NCI-H82 treated with DMSO at 0.1 percent for 48 hours (cell line): ENCODE data around the gene ITGB4.

ENCODE experiments used
- DNase-seq: peaks from one replicate; lab custom pipeline; 2025; ENCODE audit not compliant: unreplicated experiment; lab: John Stamatoyannopoulos, UW

ITGB4 gene

DNA sequence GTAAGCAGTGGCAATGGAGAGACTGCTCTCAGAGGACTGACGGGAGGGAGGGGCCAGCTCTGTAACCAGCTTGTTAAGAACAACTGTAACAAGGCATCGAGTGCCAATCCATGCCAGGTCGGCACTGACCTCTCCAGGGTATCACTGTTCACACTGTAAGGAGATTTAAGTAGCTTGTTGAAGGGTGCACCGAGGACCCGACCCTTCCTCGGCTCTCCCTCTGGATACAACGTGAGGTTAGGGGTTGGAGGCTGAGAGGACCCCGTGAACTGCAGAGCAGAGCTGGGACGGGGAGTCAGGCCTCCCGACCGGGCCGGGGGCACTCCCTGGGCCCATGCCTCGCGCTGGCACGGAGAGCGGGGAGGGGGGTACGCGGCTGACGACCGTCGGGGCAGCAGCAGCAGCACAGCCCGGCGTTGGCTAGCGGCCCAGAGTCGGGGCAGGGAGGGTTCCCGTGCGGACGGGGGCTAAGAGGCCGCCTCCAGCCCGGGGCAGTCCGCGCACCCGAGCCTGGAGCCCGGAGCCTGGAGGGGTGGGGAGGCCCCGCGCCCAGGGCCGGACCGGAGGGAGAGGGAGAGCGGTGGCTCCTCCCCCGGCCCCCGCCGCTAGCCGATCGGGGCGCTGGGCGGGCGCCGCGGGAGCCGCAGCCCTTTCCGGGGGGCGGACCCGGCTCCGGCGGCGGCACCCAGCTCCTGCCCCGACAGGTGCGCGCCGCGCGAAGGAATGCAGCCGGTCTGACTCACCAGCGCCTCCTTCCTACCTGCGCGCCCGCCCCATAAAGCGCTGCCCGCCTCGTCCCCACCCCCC lies at the start of gene ITGB4:
Gene ITGB4 (plus strand): TSS at position 804 of the 807 bp plus-strand sequence. CDS start 3,245 bp downstream, outside the sequence.
- DNase-seq: no peak

GRCh38 chr17:75672011-75672410 lies 49.2 kb upstream of the ITGB4 start:
- DNase-seq: no peak

DNA sequence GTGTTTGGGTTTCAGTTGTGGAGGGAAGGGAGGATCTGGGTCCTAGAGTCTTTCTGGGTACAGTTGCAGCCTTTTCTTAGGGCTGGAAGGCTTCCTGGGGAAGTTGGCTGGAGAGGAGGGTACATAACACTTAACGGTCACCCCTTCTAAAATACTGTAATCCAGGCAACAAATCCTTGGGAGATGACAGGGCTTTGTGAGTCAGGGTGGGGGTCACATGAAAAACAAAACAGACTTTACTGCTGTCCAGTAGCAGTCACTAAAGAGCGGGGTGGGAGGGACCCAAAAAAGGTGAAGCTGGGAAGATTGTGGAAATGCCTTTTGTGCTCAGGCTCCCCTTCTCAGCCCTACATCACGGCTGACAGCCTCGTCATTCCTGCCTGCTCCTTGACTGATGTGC lies 47.8 kb upstream of the ITGB4 start:
- DNase-seq: no peak

DNA sequence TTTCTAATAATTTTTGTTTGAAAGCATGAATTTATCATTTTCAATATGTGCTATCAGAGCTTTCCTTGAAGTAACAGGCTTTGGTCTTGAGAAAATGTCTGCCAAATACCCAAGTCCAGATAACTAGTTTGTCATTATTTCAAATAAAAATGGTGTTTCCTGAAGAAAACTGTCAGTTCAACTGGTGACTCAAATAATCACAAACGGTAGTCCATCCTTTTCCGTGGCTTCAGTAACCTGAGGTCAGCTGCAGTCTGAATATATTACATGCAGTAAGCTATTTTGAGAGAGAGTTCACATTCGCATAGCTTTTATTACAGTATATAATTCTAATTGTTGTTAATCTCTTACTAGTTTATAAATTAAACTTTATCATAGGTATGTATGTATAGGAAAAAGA lies 44.8 kb upstream of the ITGB4 start:
- DNase-seq: no peak

DNA sequence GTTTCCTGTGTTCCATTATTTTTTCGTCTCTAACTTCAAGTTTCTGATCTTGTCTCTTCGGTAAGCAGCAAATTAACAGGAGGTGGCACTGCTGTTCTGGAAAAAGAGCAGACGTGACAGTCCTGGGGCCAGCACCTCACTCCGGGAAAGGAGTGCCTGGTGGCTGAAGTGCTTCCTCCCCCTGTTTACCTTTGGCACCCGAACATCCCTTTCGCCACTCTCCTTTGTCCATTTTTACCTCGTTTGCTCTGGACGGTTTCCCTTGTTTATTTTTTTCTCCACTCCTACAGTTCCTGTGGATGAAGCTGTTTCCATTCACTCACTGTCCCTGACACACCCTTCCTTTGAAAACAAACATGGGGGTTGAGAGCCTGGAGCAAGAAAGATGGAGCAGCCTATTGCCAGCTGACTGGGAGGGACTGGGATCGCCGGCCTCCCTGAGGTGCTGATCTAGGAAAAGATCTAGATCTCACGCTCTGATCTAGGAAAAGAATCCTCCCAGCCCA lies 41.5 kb upstream of the ITGB4 start:
- DNase-seq: no peak

- DNase-seq: no peak
These were observed 40.8 kb upstream of the ITGB4 start for GRCh38 chr17:75680431-75680830.

DNA sequence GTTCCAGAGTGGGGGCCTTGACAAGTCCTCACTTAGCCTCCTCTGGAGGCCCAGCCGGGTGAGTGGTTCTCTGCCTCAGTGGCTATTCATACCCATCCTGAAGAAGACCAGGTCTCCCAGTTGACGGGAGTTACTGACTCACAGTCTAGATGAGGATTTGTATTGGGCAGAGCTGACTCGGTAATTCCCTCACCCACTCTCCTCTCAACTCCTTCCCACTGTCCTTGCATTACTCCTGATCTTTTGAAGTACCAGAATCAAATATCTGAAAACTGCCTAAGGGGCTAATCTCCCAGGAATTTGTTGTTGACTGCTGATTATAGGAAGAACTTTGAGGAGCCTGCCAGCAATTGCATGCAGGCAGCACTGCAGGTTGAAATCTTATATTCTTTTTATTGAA lies 40.0 kb upstream of the ITGB4 start:
- no peak for DNase-seq

- DNase-seq: no peak
These were observed 37.7 kb upstream of the ITGB4 start for GRCh38 chr17:75683583-75683982.

GRCh38 chr17:75684249-75684648 lies 37.0 kb upstream of the ITGB4 start:
- DNase-seq: no peak

- DNase-seq: no peak
These were observed 36.3 kb upstream of the ITGB4 start for GRCh38 chr17:75684924-75685323.

DNA sequence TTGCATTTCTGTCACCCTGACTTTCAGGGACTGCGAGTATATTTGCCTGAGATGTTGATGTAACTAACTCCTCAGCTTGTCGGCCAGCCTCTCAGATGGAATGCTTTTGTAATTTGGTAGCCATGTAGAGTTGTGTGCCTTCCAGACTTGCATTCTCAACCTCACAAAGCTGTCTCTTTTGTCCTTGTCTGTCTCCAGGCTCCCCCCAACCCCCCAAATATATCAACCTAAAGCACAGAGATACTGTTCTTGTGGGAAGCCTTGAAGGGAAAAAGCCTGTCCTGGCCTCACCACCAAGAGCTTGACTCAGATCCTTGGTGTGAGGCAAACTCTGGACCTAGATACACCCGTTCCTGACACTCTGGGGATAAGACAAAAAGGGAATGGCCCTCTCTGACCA lies 35.8 kb upstream of the ITGB4 start:
- DNase-seq: no peak

GRCh38 chr17:75688209-75688825 lies 32.9 kb upstream of the ITGB4 start:
- DNase-seq: no peak

DNA sequence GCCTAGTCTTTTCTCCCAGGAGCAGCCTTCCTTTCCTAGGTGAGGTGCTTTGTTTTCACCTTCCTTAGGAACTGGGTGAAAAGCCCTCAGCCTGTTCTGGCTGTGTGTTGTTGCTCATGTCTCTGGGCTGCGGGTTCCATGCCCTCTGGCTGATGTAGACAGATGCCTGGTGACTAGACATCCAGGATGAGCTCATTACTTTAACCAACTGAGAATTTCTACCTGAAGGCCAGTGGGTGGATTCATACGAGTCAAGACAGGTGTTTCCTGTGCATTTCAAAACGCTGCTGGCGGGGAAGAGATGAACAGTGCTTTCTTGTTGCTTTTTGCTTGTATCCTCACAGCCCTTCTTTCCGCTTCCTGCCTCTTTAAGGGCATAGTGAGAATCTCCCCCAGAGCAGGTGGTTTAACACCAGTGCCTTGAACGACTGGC lies 31.8 kb upstream of the ITGB4 start:
- DNase-seq: no peak

DNA sequence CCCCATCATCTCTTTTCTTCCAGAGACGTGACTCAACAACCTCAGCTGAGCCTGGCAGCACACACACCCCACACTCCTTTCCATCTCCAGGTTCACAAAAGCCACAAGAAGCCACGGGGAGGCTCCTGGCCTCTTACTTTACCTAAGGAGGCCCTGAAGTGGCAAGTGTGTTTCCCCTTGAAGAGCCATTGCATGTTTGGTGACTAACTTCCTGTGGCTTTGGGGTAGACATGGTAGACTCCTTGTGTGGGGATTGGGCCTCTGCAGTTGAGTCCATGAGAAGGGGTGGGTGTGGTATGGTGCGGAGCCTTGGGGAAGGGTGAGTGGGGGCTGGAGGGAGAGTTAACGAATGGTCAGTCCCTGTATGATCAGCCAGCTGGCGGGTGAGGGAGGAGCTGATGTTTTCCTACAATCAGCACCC lies 29.9 kb upstream of the ITGB4 start:
- DNase-seq: no peak

DNA sequence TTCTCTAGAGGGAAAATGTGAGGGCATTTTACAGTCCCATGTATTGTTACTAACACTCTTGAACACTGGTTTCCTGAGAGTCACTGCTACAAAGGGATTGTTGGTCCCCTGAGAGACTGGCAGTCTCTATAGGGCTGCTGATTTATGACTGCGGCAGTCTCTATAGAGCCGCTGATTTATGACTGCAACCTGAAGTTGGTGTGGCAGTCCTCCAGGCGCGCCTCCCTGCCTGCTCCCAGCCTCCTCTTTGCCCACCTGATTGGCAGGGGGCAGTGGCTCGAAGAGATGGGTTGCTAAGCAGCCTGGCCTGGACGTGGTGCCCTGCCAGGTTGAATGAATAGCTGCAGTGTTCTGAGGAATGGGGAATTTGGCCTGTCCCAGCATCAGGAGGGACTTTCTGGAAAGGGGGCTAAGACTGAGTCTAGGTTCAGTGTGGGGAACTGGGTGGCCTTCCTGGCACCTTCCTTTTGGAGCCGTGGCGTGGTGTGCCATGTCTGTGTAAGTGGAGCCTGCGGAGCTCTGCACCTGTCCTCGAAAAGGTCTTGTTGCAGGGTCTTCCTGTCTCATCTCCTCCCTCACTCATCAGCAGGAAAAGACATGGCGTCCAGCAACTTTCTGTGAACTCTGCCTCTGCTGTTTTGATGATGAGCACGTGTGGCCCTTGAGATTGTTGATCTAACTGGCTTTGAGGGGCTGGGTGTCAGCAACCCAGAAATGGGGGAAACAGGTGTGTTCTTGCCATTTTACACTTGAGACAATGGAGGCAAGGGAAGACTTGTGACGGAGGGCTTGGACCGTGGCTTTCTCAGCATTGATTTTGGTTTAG lies 29.2 kb upstream of the ITGB4 start:
- no peak for DNase-seq

- no peak for DNase-seq
These were observed 28.3 kb upstream of the ITGB4 start for GRCh38 chr17:75692976-75693375.

- DNase-seq: no peak
These were observed 27.5 kb upstream of the ITGB4 start for GRCh38 chr17:75693500-75694481.

- no peak for DNase-seq
These were observed 26.7 kb upstream of the ITGB4 start for GRCh38 chr17:75694536-75694935.

DNA sequence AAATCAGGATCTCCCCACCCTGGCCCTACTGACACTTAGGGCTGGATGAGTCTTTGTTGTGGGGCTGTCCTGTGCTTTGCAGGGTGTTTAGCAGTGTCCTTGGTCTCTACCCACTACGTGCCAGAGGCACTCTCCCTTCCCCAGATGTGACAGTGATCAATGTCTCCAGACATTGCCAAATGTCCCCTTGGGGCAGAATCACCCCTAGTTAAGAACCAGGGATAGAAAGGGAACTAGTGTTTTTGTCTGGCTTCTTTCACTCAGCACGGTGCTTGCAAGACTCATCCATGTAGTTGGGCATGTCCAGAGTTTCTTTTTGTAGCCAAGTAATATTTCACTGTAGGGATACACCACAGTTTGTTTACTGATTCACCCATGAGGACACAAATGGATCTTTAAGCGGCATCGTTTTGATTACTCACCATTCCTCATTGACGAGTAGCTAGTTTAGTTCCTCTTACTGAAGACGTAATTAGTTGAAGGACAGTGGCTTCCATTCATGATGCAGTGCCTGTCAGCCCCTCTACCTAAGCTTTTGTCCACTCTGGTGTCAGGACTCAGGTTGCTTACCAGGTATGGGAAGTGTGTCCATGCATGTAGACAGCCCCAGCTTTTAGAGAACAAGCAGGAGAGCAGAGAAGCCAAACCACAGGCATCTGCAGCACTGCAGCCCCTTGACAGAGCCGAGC lies 26.0 kb upstream of the ITGB4 start:
- DNase-seq: no peak

DNA sequence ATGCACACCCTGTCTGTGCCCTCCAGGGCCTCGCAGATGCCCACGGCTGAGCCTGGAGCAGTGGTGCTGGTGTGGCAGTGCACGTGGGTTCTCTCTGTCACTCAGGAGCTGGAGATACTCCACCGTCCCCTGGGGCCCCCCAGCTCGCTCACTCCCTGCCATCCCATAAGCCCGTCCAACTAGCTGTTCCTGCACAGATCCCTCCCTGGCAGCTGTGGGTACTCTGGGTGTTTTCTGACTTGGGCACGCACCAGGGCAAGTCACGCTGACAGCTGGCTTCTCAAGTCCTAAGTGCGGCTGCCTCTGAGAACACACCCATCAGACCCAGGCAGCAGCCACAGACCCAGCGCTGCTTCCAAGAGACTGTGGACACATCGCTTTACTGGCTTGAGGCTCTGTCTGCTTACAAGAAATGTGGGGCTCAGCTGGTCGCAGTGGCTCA lies 25.4 kb upstream of the ITGB4 start:
- no peak for DNase-seq
